GM18858 (cell line): ENCODE measurements around the gene SNAPIN.
"Not testable (repeated sequence)": the region's sequence is repeated elsewhere in the genome, so short reads cannot be mapped to it uniquely, and the experiment has no call there.

Experiments
- ATAC-seq: cut with Tn5 transposase; IDR thresholded peaks from one replicate; pipeline ENCODE4 v1.9.1; 2021; ENCODE audit not compliant: unreplicated experiment

Gene SNAPIN

DNA sequence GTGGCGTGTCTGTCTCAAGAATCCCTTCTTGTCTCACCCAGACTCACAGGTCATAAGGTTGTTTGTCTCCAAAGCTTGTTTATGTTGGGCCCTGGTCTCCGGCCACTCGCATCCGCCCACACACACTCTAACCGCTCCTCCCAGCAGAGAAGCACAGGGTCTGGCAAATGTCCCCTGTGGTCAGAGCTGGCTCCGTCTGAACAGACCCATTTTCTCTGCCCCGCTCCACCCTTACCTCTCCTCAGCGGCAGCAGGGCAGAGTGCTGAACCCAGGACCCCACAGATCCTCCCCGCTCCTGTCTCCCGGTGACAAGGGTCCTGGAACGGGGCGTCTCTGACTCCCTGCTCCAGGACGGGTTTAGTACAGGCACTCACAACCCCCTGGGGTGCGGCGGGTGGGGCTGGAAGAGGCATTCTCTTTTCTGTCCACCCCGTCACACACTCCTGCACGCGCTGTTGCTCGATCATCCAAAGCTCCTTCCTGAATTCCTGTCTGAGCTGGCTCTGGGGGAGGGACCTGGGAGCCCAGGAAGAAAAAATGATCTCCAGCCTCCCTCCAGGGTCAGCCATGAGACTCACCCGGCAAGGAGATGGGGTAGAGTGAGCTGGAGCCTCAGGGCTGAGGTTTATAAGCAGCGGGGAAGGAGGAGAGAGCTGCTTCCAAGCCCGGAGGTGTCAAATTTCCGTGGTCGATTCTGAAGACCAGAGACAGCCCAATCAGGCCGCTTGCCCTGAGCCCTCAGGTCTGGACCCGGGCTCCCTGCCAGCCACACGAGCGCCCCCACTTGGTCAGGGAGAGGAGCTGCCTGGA is 31.4 kb upstream of the SNAPIN start, which contains the start of gene S100A13:
Gene S100A13 (minus strand): TSS at position 602 of the 811 bp plus-strand sequence. CDS start 1,033 bp downstream, outside the sequence.
- no peak for ATAC-seq

GRCh38 chr1:153627715-153628626 is 30.5 kb upstream of the SNAPIN start, which contains the start of gene S100A1:
Gene S100A1, plus strand, starts transcription at chr1:153628434. Its CDS starts 2,088 bp downstream, at chr1:153630522.
- ATAC-seq: no peak

DNA sequence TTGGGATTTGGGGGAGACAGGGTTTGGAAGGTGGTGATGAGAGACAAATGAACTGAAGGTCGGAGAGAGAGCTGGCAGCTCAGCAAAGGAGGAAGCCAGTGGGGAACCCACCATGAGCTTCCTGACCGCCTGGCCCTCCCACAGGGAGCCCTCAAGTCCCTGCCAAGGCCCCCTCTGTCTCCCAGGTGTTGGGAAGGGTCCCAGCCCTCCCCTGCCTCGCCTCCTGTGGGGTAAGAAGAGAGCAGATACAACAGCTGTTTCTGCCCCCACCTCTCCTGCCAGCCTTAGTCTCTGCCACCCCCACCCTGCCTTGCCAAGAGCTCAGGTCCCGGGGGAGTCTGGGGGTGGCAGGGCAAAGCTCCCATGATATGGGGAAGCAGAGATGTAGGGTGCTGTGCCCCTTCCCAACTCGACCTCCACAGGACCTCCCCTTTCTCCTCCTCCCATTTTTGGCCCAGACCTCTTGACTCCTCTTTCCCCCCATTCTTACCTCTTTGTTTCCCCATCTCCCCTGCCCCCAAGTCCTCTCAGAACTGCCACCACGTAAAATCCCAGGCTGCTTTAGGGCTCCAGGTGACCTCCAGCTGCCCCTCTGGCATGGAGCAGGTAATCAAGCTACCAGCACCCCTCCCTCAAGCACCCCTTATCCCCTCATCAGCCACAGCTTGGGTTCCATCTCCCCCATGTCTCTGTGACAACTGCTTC is 29.7 kb upstream of the SNAPIN start:
- ATAC-seq: no peak

DNA sequence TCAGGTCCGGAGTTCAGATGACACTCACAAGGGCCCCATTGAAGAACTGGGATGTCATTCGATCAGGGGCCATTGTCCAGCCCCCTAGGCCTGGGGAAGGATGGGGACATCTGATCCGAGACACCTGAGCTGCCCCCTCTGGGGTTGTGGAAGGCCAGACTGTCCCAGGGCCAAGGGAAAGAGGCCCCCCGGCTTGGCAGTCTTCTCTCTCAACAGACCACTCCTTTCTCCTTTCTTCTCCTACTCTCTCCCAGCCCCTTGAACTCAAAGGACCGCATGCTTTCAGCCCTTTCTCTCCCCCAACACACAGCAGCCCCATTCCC is 29.2 kb upstream of the SNAPIN start:
- ATAC-seq: no peak

GRCh38 chr1:153629971-153630370 is 28.5 kb upstream of the SNAPIN start:
- ATAC-seq: no peak

DNA sequence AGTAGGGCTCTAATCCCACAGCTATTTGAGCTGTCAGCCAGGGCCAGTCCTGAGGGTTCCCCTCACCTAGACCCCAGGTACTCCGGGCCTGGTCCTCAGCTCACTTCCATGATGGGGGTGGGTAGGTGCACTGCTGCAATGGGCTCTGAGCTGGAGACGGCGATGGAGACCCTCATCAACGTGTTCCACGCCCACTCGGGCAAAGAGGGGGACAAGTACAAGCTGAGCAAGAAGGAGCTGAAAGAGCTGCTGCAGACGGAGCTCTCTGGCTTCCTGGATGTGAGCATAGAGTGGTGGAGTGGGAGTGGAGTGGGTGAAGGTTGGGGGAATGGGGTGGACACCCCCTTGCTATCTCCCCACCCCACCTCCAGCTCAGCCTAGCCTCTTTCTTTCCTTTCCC is 28.1 kb upstream of the SNAPIN start:
- no peak for ATAC-seq

- ATAC-seq: no peak
Observed at GRCh38 chr1:153631047-153632022, 27.2 kb upstream of the SNAPIN start.

- ATAC-seq: no peak
Observed at GRCh38 chr1:153633161-153633753, 25.2 kb upstream of the SNAPIN start.

- ATAC-seq: peak; percentile 76
Observed at GRCh38 chr1:153633754-153634665, 24.5 kb upstream of the SNAPIN start, which contains the start of gene CHTOP. Gene CHTOP, plus strand, starts transcription at chr1:153634066. Its CDS starts 2,523 bp downstream, at chr1:153636589.

GRCh38 chr1:153635872-153636271 is 22.6 kb upstream of the SNAPIN start:
- no peak for ATAC-seq

- ATAC-seq: no peak
Observed at GRCh38 chr1:153636312-153636711, 22.2 kb upstream of the SNAPIN start.

DNA sequence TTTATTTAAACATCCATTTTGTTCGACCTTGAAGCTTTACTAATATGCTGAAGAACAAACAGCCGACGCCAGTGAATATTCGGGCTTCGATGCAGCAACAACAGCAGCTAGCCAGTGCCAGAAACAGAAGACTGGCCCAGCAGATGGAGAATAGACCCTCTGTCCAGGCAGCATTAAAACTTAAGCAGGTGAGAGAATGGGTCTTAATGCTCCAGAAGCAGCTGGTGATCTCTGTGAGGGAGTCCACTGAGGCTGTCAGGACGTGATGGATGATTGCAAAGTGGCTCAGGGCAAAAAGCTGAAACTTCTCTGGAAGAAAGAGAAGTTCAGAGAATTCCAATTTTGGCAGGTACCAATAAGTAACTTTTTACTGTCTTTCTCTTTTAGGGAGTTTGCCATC is 20.2 kb upstream of the SNAPIN start:
- no peak for ATAC-seq

- ATAC-seq: no peak
Observed at GRCh38 chr1:153639280-153639679, 19.2 kb upstream of the SNAPIN start.

GRCh38 chr1:153640213-153640612 is 18.3 kb upstream of the SNAPIN start:
- ATAC-seq: not testable (repeated sequence)

DNA sequence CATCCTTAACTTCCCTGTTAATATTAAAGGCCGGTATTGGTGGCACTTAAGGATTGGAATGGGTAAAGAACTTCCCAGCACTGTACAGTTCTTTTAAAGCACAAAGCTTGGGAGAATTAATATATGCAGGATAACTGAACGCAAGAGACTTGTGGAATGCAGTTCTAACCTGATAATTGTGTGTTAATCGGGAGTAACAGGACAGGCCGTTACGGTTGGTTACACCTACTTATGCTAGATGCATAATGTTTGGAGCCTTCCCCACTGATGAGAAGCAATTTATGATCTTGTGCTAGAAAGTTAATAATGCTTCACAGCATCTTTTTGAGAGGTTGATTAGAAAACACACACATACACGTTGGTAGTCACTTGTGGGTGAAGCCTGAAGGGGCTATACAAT is 17.6 kb upstream of the SNAPIN start:
- no peak for ATAC-seq

DNA sequence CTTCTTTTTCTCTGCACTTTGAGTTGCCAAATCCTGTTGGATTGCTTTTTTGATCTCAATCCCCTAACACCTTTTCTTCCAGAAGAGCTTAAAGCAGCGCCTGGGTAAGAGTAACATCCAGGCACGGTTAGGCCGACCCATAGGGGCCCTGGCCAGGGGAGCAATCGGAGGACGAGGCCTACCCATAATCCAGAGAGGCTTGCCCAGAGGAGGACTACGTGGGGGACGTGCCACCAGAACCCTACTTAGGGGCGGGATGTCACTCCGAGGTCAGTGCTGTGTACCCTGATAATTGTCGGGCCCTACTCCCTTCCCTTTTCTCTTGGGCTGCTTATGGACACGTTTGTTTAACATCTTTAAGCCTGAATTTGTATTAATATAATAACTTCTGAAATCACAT is 16.3 kb upstream of the SNAPIN start:
- no peak for ATAC-seq

- ATAC-seq: no peak
Observed at GRCh38 chr1:153643100-153643499, 15.4 kb upstream of the SNAPIN start.

GRCh38 chr1:153643816-153644215 is 14.7 kb upstream of the SNAPIN start:
- no peak for ATAC-seq
